IPS DF 6.9 (cell line): ENCODE data around the gene ATAD3B.
"Not testable (repeated sequence)": the region's sequence is repeated elsewhere in the genome, so short reads cannot be mapped to it uniquely, and the experiment has no call there.

Experiments
- DNase-seq: peaks from one replicate; pipeline ENCODE4 v3.0.0-alpha.2; 2013; ENCODE audit warnings: low read depth, low spot score
- H3K27ac ChIP-seq: one replicate; pipeline ENCODE4 v1.5.1; 2013; ENCODE audit warnings: low read length, control low read depth
- H3K27me3 ChIP-seq: 2 replicates; pipeline ENCODE4 v1.6.1; 2013; ENCODE audit warnings: mild to moderate bottlenecking, low read length; ENCODE audit not compliant: control insufficient read depth, insufficient read depth
- H3K36me3 ChIP-seq: 2 replicates; pipeline ENCODE4 v1.6.1; 2013; ENCODE audit warnings: low read length; ENCODE audit not compliant: control insufficient read depth, insufficient read depth
- H3K4me1 ChIP-seq: 2 replicates; pipeline ENCODE4 v1.6.1; 2013; ENCODE audit warnings: low read length; ENCODE audit not compliant: control insufficient read depth, insufficient read depth
- H3K4me3 ChIP-seq: 2 replicates; pipeline ENCODE4 v1.5.1; 2013; ENCODE audit warnings: mild to moderate bottlenecking, low read length
- H3K9me3 ChIP-seq: 2 replicates; pipeline ENCODE4 v1.6.1; 2013; ENCODE audit warnings: low read length, inconsistent platforms; ENCODE audit not compliant: control insufficient read depth, insufficient read depth
- WGBS: extraction: QIAGEN DNeasy Blood & Tissue Kit; methylation state at CpG from one replicate; pipeline ENCODE4 v1.1.7; 2013; ENCODE audit warnings: mixed read lengths, missing lambda C conversion rate; ENCODE audit not compliant: insufficient read length, insufficient coverage; 5-methylcytosine and 5-hydroxymethylcytosine counted together

ATAD3B gene

GRCh38 chr1:1427820-1428148 lies 43.8 kb upstream of the ATAD3B start:
- no CpG with 5 or more reads among the region's 22 CpGs for WGBS
- H3K4me1 ChIP-seq = peaks cover 15% of the 10 kb centered on the region
- H3K27ac ChIP-seq = no peak overlapping the region
- no peaks in the 10 kb centered on the region for H3K9me3 ChIP-seq
- H3K36me3 ChIP-seq = no peaks in the 10 kb centered on the region
- no peak for DNase-seq
- no peaks in the 10 kb centered on the region for H3K27me3 ChIP-seq
- H3K4me3 ChIP-seq = peak overlapping the region; percentile 44; the same call in 1 of the 2 replicates

GRCh38 chr1:1428174-1428573 lies 43.4 kb upstream of the ATAD3B start:
- H3K27me3 ChIP-seq = no peaks in the 10 kb centered on the region
- no CpG with 5 or more reads among the region's 19 CpGs for WGBS

DNA sequence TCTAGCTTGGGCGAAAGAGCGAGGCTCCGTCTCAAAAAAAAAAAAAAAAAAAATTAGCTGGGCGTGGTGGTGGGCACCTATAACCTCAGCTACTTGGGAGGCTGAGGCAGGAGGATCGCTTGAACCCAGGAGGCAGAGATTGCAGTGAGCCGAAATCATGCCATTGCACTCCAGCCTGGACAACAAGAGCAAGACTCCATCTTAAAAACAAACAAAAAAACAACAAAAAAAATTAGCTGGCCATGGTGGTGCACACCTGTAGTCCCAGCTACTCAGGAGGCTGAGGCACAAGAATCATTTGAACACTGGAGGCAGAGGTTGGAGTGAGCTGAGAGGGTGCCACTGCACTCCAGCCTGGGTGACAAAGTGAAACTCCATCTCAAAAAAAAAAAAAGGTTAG lies 42.6 kb upstream of the ATAD3B start:
- not testable (repeated sequence) for H3K4me3 ChIP-seq, H3K36me3 ChIP-seq, H3K27ac ChIP-seq, H3K27me3 ChIP-seq, H3K9me3 ChIP-seq, DNase-seq
- peaks cover 24% of the 10 kb centered on the region for H3K4me1 ChIP-seq
- no CpG with 5 or more reads among the region's 6 CpGs for WGBS

More at GRCh38 chr1:1428174-1428573, 43.4 kb upstream of the ATAD3B start:
- H3K36me3 ChIP-seq = no peaks in the 10 kb centered on the region
- no peaks in the 10 kb centered on the region for H3K9me3 ChIP-seq
- H3K4me1 ChIP-seq = peaks cover 17% of the 10 kb centered on the region
- H3K27ac ChIP-seq = no peak overlapping the region
- H3K4me3 ChIP-seq = no peak overlapping the region
- no peak for DNase-seq

- WGBS = no CpG with 5 or more reads among the region's 6 CpGs
- no peak for DNase-seq
- Histone ChIP-seq H3K27me3 (no peaks in the 10 kb centered on the region), H3K4me3 (no peak overlapping the region), H3K4me1 (peaks cover 29% of the 10 kb centered on the region), H3K27ac (no peak overlapping the region), H3K9me3 (no peaks in the 10 kb centered on the region), H3K36me3 (no peaks in the 10 kb centered on the region)
Measured at GRCh38 chr1:1429671-1430073, 41.9 kb upstream of the ATAD3B start.

DNA sequence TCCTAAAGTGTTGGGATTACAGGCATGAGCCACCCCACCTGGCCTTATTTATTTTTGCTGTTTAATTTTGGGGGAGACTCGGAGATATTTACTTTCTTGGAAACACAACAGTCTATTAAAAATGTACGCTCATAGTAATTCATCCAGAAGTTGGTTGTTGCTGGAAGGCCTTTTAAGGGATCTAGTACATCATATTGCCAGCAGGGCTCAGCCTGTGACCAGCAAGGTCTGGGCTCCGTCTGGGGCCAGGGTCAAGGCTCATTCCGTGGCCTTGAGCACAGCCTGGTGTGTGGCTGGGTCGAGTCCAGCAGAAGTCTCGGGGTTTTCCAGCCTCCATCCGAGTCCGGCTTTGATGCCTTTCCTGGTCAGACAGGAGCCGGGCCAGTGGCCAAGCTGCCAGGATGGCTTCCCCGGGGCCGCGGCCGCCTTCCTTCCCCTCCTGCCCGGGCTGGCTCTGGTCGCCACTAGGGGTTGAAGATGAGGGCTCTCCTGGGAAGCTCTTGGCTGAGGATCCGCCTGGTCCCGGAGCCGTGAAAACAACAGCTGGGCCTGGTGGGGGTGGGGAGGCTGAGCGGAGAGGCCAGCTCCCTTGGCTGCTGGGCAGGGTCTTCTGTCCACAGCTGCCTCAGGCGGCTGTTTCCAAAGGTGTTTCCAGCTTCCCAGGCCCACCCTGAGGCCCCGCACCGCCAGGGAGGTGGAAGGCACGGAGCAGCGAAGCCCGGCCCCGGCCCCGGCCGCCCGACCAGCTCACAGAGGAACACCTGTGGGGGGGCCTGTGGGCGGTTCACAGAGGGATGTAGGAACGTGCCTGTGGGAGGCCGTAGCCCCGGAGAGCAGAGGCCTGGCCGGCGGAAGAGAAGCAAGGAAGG lies 41.2 kb upstream of the ATAD3B start:
- H3K4me1 ChIP-seq = peaks cover 35% of the 10 kb centered on the region
- no peaks in the 10 kb centered on the region for H3K27me3 ChIP-seq
- H3K36me3 ChIP-seq = no peaks in the 10 kb centered on the region
- H3K4me3 ChIP-seq = no peak overlapping the region
- H3K27ac ChIP-seq = no peak overlapping the region
- WGBS = no CpG with 5 or more reads among the region's 35 CpGs
- no peak for DNase-seq
- no peaks in the 10 kb centered on the region for H3K9me3 ChIP-seq

DNA sequence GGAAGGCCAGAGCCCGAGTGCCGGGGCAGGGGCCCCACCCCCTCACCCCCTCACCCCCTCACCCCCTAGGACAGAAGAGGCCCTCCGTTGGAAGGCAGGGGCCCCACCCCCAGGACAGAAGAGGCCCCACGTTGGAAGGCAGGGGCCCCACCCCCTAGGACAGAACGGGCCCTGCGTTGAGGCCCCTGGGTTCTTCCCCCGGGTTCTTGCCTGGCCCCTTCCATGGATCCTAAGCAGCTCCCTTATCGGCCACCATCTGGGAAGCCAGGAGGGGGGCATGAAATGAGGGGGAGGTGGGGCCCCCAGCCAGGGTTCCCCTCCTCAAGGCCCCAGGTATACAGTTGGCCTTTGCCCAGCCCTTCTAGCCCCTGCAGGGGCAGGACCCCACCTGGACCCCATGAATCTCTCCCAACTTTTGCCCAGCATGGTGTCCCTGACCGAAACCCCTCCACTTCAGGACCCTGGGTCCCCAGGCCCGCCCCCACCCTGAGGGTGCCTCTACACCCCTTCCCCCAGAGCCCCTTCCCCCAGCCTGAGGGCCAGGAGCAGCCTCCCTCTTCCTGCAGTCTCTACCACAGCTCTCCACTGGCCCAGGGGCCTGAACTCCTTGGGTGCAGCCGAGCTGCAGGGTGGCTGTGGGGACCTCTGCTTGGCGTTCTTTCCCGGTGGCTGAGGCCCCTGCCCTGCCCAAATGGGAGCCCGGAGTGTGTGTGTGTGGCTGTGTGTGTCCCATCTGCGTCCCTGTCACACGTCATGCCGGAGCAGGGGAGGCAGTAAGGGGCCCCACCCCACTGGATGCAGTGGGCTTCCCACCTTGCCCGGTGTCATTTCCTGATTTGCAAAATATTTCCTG lies 40.3 kb upstream of the ATAD3B start:
- Histone ChIP-seq H3K4me1 (peaks cover 29% of the 10 kb centered on the region), H3K27ac (no peak overlapping the region)

DNA sequence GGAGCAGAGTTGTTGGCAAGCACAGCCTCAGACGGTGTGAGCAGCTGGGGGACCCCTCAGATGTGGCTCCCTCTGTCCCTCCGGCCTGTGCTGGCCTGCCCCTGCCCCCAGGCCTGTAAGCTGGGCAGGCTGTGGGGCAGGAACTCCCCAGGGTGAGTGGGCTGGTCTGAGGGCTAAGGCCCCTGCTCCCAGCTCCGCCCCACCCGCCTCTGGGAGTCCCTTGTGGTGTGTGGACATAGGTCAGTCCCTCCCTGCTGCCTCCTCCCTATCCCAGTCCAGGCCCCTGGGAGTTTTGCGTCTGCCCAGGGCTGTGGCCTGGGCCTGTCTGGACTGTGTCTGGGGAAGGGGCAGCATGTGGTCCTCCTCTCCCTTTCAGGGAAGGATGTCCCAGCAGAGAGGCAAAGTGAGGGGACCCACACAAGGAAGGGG lies 39.7 kb upstream of the ATAD3B start:
- Histone ChIP-seq H3K36me3 (no peaks in the 10 kb centered on the region), H3K27me3 (no peaks in the 10 kb centered on the region), H3K4me3 (no peak overlapping the region), H3K9me3 (no peaks in the 10 kb centered on the region), H3K4me1 (peaks cover 27% of the 10 kb centered on the region), H3K27ac (no peak overlapping the region)
- DNase-seq = no peak
- no CpG with 5 or more reads among the region's 5 CpGs for WGBS

More for the DNA sequence above, 40.3 kb upstream of the ATAD3B start:
- DNase-seq = no peak
- no CpG with 5 or more reads among the region's 18 CpGs for WGBS
- Histone ChIP-seq H3K27me3 (no peaks in the 10 kb centered on the region), H3K4me3 (no peak overlapping the region), H3K36me3 (no peaks in the 10 kb centered on the region), H3K9me3 (no peaks in the 10 kb centered on the region)

DNA sequence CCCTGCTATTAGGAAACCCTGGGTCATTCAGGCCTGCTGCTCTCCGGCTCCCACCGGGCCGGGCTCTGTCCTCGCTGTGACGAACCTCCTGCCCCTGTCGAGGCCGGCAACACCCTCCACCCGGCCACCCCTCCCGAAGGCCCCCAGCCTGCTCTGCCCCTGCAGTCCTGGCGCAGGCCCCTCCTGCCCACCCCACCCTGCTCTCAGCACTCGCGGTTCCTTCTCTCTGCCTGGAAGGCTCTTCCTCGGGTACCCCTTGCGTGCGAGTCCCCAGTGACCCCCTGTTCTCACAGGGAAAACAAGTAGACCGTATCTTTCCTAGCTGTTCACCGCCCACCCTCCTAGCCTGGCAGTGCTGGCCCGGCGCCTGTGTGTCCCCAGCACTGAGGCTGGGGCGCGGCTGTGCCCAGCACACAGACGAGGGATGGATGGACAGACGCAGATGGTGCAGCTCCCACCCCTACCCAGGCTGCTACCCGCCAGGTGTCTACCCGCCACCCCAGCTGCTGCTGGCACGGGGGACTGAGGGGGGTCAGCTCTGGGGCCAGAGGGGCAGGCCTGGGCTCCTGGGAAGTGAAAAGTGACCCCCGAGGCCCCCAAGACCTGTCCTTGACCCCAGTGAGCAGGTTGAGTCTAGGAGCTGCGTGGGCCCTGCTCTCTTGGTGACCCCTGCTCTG lies 39.2 kb upstream of the ATAD3B start:
- Histone ChIP-seq H3K4me1 (peaks cover 27% of the 10 kb centered on the region), H3K4me3 (no peak overlapping the region), H3K9me3 (no peaks in the 10 kb centered on the region), H3K27me3 (no peaks in the 10 kb centered on the region), H3K36me3 (no peaks in the 10 kb centered on the region), H3K27ac (no peak overlapping the region)
- no peak for DNase-seq
- no CpG with 5 or more reads among the region's 28 CpGs for WGBS

DNA sequence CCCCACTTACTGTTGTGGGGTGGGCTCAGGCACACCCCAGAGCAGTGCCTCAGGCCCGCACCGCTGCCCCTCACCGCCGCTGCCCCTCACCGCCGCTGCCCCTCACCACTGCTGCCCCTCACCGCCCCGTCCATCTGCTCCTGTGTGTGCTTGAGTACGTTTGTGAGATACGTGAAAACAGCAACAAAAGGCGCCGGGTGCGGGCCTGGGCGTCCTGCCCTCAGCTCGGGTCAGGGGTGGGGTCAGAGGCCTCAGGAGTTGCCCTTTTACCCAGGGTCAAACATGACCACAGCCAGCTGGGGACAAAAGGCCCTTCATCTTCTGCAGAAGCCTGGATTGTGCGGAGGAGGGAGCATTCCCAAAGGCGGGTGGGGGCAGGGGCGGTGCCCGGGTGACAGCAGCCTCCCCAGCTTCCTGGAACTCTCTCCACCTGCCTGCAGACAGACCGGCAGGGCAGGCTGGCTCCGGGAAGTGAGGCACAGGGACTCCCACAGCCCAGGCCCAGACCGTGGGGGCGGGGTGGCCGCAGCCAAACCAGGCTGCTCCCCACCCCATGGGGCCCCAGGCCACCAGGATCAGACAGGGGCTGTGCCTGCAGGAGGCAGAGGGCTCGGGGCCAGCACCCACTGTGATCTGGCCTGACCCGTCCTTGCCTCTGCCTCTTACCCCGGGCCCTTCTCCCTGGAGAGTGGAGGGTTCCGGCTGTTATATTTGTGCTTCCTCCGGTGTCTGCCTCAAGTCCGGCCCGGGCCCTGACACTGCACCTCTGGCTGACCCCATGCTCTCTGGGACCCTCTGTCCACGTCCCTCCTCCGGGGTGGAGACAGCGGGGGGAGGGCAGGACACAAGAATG lies 38.4 kb upstream of the ATAD3B start:
- H3K4me1 ChIP-seq = peaks cover 27% of the 10 kb centered on the region

DNA sequence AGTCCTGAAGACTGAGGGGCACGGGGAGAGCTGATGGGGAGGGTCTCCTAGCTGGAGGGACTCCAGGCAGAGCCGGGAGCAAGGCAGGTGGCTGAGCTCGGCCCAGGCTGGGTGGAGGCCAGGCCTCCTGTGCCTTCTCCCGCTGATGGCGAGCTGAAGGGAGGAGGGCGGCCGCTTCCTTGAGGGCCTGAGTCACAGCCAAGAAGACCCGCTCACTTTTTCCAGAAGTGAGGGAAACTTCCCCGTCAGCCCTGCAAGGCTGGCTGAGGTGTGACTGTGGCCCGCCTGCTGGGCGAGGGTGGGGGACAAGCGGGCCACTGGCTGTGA lies 37.8 kb upstream of the ATAD3B start:
- Histone ChIP-seq H3K4me3 (no peak overlapping the region), H3K4me1 (peaks cover 27% of the 10 kb centered on the region), H3K36me3 (no peaks in the 10 kb centered on the region), H3K9me3 (no peaks in the 10 kb centered on the region), H3K27ac (no peak overlapping the region), H3K27me3 (no peaks in the 10 kb centered on the region)
- no CpG with 5 or more reads among the region's 12 CpGs for WGBS
- DNase-seq = no peak

More for the DNA sequence above, 38.4 kb upstream of the ATAD3B start:
- H3K9me3 ChIP-seq = no peaks in the 10 kb centered on the region
- no peak overlapping the region for H3K4me3 ChIP-seq
- H3K27me3 ChIP-seq = no peaks in the 10 kb centered on the region
- H3K36me3 ChIP-seq = no peaks in the 10 kb centered on the region
- DNase-seq = no peak
- no CpG with 5 or more reads among the region's 34 CpGs for WGBS
- H3K27ac ChIP-seq = no peak overlapping the region
